K562 (cell line): ENCODE measurements around the gene SIGLEC14.
A peak's percentile ranks its signal among the peaks of the same experiment; 100 is the strongest.

ENCODE experiments used
- CREB1 ChIP-seq, 2 experiments: sonication (generic) in 1 of 2; formaldehyde crosslinking in 1 of 2; IDR thresholded peaks; 2 replicates each; pipeline versions ENCODE4 v1.6.1 to v1.8.0; 2012 to 2022; ENCODE audit warnings: inconsistent platforms in 1 of 2, mild to moderate bottlenecking in 1 of 2, missing genetic modification reagents in 1 of 2, moderate library complexity in 1 of 2
- SP2 ChIP-seq: IDR thresholded peaks from 2 replicates; pipeline ENCODE4 v1.6.1; 2011; ENCODE audit warnings: mild to moderate bottlenecking, low read depth, low read length, moderate library complexity; ENCODE audit not compliant: poor library complexity, severe bottlenecking; ENCODE audit errors: extremely low read depth

DNA sequence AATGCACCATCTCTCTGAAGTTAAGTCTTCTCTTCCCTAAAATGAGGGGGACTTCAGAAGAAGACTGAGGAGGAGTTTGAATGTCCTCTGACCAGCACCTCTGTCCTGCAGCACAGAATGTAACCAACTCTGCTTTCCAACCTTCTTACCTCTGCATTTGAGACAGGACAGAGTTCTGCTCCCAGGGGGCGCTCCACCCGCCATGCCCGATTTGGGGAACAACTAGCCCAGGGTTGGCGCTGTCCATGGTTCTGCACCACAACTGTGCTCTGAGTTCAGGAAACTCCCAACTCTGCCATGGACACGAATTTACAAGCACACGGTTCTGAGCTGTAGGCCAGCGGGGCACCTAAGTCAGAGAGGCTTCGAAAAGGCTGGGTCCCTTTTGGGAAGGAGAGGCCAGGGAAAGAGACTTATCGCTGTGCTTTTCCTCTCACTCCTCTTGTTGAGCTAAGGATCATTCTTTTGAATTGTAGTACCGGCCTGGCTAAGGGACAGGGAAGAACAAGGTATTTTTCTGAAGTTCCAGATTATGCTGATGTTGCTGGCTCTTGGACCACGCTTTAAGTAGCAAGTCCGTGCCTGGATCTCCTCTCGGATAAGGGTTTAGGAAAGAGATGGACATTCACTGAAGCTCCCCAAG lies 38.6 kb downstream of the SIGLEC14 start:
- no peak for TF ChIP-seq SP2
- TF ChIP-seq CREB1 (IDR thresholded peaks at IDR 0.05): no peak
- TF ChIP-seq CREB1 (CRISPR knock-in tag; IDR thresholded peaks at IDR 0.05): peak; percentile 64
